Pons (tissue), 1 donor: ENCODE measurements around the gene CYP4F22.

ENCODE experiments used
- DNase-seq: peaks from one replicate; pipeline ENCODE4 v3.0.0-alpha.2; 2016; ENCODE audit warnings: low spot score

The CYP4F22 gene

GRCh38 chr19:15536350-15536749 lies 28.0 kb downstream of the CYP4F22 start:
- DNase-seq = no peak

- DNase-seq = no peak
These were observed 30.4 kb downstream of the CYP4F22 start for GRCh38 chr19:15538774-15539173.

GRCh38 chr19:15539638-15540037 lies 31.3 kb downstream of the CYP4F22 start:
- DNase-seq = no peak

- no peak for DNase-seq
These were observed 32.1 kb downstream of the CYP4F22 start for GRCh38 chr19:15540435-15540834.

GRCh38 chr19:15544283-15544682 lies 36.0 kb downstream of the CYP4F22 start:
- DNase-seq = no peak

- DNase-seq = no peak
These were observed 36.6 kb downstream of the CYP4F22 start for GRCh38 chr19:15544970-15545369.

GRCh38 chr19:15548648-15549047 lies 40.3 kb downstream of the CYP4F22 start:
- no peak for DNase-seq

GRCh38 chr19:15549581-15549980 lies 41.3 kb downstream of the CYP4F22 start:
- no peak for DNase-seq

- no peak for DNase-seq
These were observed 41.9 kb downstream of the CYP4F22 start for GRCh38 chr19:15550273-15550672.

- DNase-seq = no peak
These were observed 42.6 kb downstream of the CYP4F22 start for GRCh38 chr19:15550929-15551292.

- DNase-seq = no peak
These were observed 43.1 kb downstream of the CYP4F22 start for GRCh38 chr19:15551293-15552004.

GRCh38 chr19:15555021-15555420 lies 46.7 kb downstream of the CYP4F22 start:
- DNase-seq = no peak

- DNase-seq = peak; percentile 90
These were observed 47.7 kb downstream of the CYP4F22 start for GRCh38 chr19:15555759-15556633.

GRCh38 chr19:15556634-15557181 lies 48.4 kb downstream of the CYP4F22 start:
- no peak for DNase-seq

GRCh38 chr19:15557223-15557622 lies 48.9 kb downstream of the CYP4F22 start:
- no peak for DNase-seq

- DNase-seq = no peak
These were observed 53.8 kb downstream of the CYP4F22 start for GRCh38 chr19:15562145-15562544.

GRCh38 chr19:15562861-15563260 lies 54.5 kb downstream of the CYP4F22 start:
- DNase-seq = no peak

- no peak for DNase-seq
These were observed 55.0 kb downstream of the CYP4F22 start for GRCh38 chr19:15563325-15563794.

GRCh38 chr19:15563931-15564330 lies 55.6 kb downstream of the CYP4F22 start:
- no peak for DNase-seq

- no peak for DNase-seq
These were observed 56.3 kb downstream of the CYP4F22 start for GRCh38 chr19:15564534-15565168.

GRCh38 chr19:15570420-15570819 lies 62.1 kb downstream of the CYP4F22 start:
- DNase-seq = no peak

GRCh38 chr19:15575406-15575805 lies 67.1 kb downstream of the CYP4F22 start:
- no peak for DNase-seq
